ENCODE data around the gene ADRA2A. TPM values are rescaled to one million over a fixed set of nuclear protein-coding genes. Genes with fewer than 3 reads are reported as not detected.

The ADRA2A gene
- total RNA-seq, 1 experiment from 2014 or later, result 0.05 TPM

- Histone ChIP-seq H3K27me3 (ENCODE audit: control insufficient read depth, insufficient read depth, low read length) (no peaks in the 10 kb centered on the region; the same call in 1 of the 2 replicates), H3K4me3 (ENCODE audit: low read depth in 2 of 2, low read length in 2 of 2) (no peak overlapping the region), H3K27ac (ENCODE audit: low read length) (no peak overlapping the region), H3K9me3 (ENCODE audit: control insufficient read depth, insufficient read depth, low read depth, low read length) (no peaks in the 10 kb centered on the region), H3K4me1 (ENCODE audit: control insufficient read depth, insufficient read depth, low read length) (no peaks in the 10 kb centered on the region), H3K36me3 (ENCODE audit: control insufficient read depth, insufficient read depth, low read length) (no peaks in the 10 kb centered on the region)
- ATAC-seq, result no peak
- no TSS peak for BruUV-seq (replicated peaks)
- intact Hi-C loops (cut with micrococcal nuclease; ENCODE audit: unreplicated experiment), result no loop called here
- DNase-seq (ENCODE audit: low read depth, low spot score), result no peak
- CTCF ChIA-PET, result no interaction called here
- TF ChIP-seq, protein P1, sequence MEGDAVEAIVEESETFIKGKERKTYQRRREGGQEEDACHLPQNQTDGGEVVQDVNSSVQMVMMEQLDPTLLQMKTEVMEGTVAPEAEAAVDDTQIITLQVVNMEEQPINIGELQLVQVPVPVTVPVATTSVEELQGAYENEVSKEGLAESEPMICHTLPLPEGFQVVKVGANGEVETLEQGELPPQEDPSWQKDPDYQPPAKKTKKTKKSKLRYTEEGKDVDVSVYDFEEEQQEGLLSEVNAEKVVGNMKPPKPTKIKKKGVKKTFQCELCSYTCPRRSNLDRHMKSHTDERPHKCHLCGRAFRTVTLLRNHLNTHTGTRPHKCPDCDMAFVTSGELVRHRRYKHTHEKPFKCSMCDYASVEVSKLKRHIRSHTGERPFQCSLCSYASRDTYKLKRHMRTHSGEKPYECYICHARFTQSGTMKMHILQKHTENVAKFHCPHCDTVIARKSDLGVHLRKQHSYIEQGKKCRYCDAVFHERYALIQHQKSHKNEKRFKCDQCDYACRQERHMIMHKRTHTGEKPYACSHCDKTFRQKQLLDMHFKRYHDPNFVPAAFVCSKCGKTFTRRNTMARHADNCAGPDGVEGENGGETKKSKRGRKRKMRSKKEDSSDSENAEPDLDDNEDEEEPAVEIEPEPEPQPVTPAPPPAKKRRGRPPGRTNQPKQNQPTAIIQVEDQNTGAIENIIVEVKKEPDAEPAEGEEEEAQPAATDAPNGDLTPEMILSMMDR (IDR thresholded peaks at IDR 0.05), result no peak
- TF ChIP-seq POLR2AphosphoS5 (IDR thresholded peaks at IDR 0.05; ENCODE audit: low read depth, low read length) (no peak), TCF7L2 (IDR thresholded peaks at IDR 0.05; ENCODE audit: low read depth, low read length) (no peak), REST (IDR thresholded peaks at IDR 0.05; ENCODE audit: insufficient read depth in 1 of 2, low read depth in 2 of 2, low read length in 1 of 2) (no peak), SIN3A (IDR thresholded peaks at IDR 0.05; ENCODE audit: borderline replicate concordance, insufficient read depth, low read depth, low read length) (no peak)
- in situ Hi-C loops (cut with HindIII; ENCODE audit: low pct_unique_long_range_greater_than_20kb, low sequenced_read_pairs), result no loop called here
- POLR2A ChIA-PET, result no interaction called here
These were observed 38.1 kb downstream of the ADRA2A start for GRCh38 chr10:111114758-111115500.

DNA sequence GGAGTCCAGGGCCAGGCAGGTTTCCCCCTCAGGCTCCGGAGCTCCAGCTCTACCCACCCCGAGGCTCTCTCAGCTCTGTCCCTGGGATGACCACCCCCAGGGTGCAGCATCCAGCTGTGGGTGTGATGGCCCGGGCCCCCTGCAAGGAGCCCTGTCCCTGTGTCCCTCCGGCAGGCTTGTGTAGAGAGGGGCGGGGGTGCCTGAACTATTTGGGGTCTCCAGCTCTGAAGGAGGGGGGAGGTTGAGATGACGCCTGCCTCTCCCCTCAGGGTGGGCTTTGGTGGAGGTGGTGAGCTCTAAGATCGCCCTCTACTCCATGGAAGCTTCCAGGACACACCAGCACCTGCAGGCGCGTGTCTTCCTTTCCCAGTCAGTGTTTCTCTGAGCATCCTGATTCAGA, 39.4 kb downstream of the ADRA2A start:
- ATAC-seq, result no peak
- BruUV-seq (replicated peaks), result no TSS peak
- Histone ChIP-seq H3K9me3 (ENCODE audit: control insufficient read depth, insufficient read depth, low read depth, low read length) (no peaks in the 10 kb centered on the region), H3K27ac (ENCODE audit: low read length) (no peak overlapping the region), H3K4me1 (ENCODE audit: control insufficient read depth, insufficient read depth, low read length) (no peaks in the 10 kb centered on the region), H3K36me3 (ENCODE audit: control insufficient read depth, insufficient read depth, low read length) (no peaks in the 10 kb centered on the region), H3K27me3 (ENCODE audit: control insufficient read depth, insufficient read depth, low read length) (no peaks in the 10 kb centered on the region; the same call in 1 of the 2 replicates), H3K4me3 (ENCODE audit: low read depth in 2 of 2, low read length in 2 of 2) (no peak overlapping the region)
- no peak for DNase-seq (ENCODE audit: low read depth, low spot score)
- TF ChIP-seq SIN3A (IDR thresholded peaks at IDR 0.05; ENCODE audit: borderline replicate concordance, insufficient read depth, low read depth, low read length) (no peak), POLR2AphosphoS5 (IDR thresholded peaks at IDR 0.05; ENCODE audit: low read depth, low read length) (no peak)
- TF ChIP-seq, protein P1 (IDR thresholded peaks at IDR 0.05), result no peak
- ChIA-PET CTCF (no interaction called here), POLR2A (no interaction called here)
- intact Hi-C loops (cut with micrococcal nuclease; ENCODE audit: unreplicated experiment), result no loop called here
- in situ Hi-C loops (cut with HindIII; ENCODE audit: low pct_unique_long_range_greater_than_20kb, low sequenced_read_pairs), result no loop called here

Measured in Panc1 (cell line).